ENCODE measurements around the gene TENT5C. TPM values are rescaled to one million over a fixed set of nuclear protein-coding genes. Genes with fewer than 3 reads are reported as not detected.

Gene TENT5C
- total and polyA plus RNA-seq, 9 of the 15 experiments (the other 6 are each of a cell fraction or from before 2014, with no cell fraction given) = 1.8 to 7.7 (median 4.0) TPM

GRCh38 chr1:117569856-117570255 is 36.0 kb upstream of the TENT5C start:
- Histone ChIP-seq H3K4me2 (ENCODE audit: insufficient read depth, low read length) (no peak overlapping the region), H3K9ac (ENCODE audit: insufficient read depth in 1 of 2, low read depth in 2 of 2, low read length in 2 of 2) (no peak overlapping the region), H3K36me3 (ENCODE audit: control insufficient read depth, insufficient read depth, low read length) (no peaks in the 10 kb centered on the region), H2AFZ (ENCODE audit: low read depth, low read length) (no peak overlapping the region), H3K27me3 (ENCODE audit: control insufficient read depth in 2 of 2, insufficient read depth in 2 of 2, low read length in 2 of 2) (no peaks in the 10 kb centered on the region), H3K9me1 (ENCODE audit: control insufficient read depth, insufficient read depth, low read length) (no peaks in the 10 kb centered on the region), H3K4me3 (no peak overlapping the region), H3K9me3 (replicated peaks; ENCODE audit: control insufficient read depth, insufficient read depth, low read depth, low read length) (no peaks in the 10 kb centered on the region), H3K4me1 (replicated peaks in 1 of 2; ENCODE audit: control insufficient read depth in 2 of 2, insufficient read depth in 2 of 2, low read length in 2 of 2) (peaks cover 8 to 11% of the 10 kb centered on the region in 2 experiments; a peak in 4 of 5 replicates), H3K27ac (ENCODE audit: extremely low read depth, low read depth, low read length) (no peak overlapping the region), H4K20me1 (replicated peaks; ENCODE audit: control insufficient read depth, insufficient read depth, low read length) (no peaks in the 10 kb centered on the region), H3K79me2 (ENCODE audit: control insufficient read depth, insufficient read depth, low read length) (no peaks in the 10 kb centered on the region)
- TF ChIP-seq FOSL1 (tag; conservative IDR thresholded peaks at IDR 0.05) (no peak), TAL1 (IDR thresholded peaks at IDR 0.05) (no peak), U2AF2 (optimal IDR thresholded peaks at IDR 0.05; ENCODE audit: low read depth, low read length) (no peak), RERE (CRISPR knock-in tag; IDR thresholded peaks at IDR 0.05; ENCODE audit: borderline replicate concordance) (no peak), NCOR1 (IDR thresholded peaks at IDR 0.05) (no peak), POLR2H (tag; IDR thresholded peaks at IDR 0.05; ENCODE audit: low read depth) (no peak), JUN (IDR thresholded peaks at IDR 0.05; ENCODE audit: borderline replicate concordance, low read depth, low read length) (no peak), JUN (CRISPR knock-in tag; IDR thresholded peaks at IDR 0.05; ENCODE audit: borderline replicate concordance) (no peak), NFATC3 (IDR thresholded peaks at IDR 0.05) (no peak), XRCC5 (IDR thresholded peaks at IDR 0.05; ENCODE audit: low read depth, low read length) (no peak)
- BruUV-seq (replicated peaks) = no TSS peak
- ChIA-PET POLR2A (interaction anchor here (0.6 kb wide), 1 partner anchor 27 kb away, joined by 3 read pairs; no protein-coding TSS in a partner anchor), CTCF (ENCODE audit: low intra/inter-chr PET ratio) (no interaction called here)
- 23% methylated on average over 3 of the region's 3 CpGs for WGBS (ENCODE audit: insufficient coverage, low coverage, missing lambda C conversion rate)
- DNase-seq (ENCODE audit: extremely low read depth in 1 of 4, low spot score in 3 of 4) (no peak), FAIRE-seq (no peak), ATAC-seq (no peak)
- intact Hi-C loops (cut with micrococcal nuclease) (no loop called here), in situ Hi-C loops (cut with MboI) (no loop called here)

Data from K562 (cell line).